HUES64 (cell line): ENCODE results near the gene CHCHD6.

Experiments
- H3K27ac ChIP-seq: 2 replicates; pipeline ENCODE4 v1.7.0; 2013; ENCODE audit warnings: low read depth, low read length, inconsistent platforms
- H3K27me3 ChIP-seq: 2 replicates; pipeline ENCODE4 v1.6.1; 2013; ENCODE audit warnings: mild to moderate bottlenecking, low read length; ENCODE audit not compliant: insufficient read depth
- H3K36me3 ChIP-seq: 2 replicates; pipeline ENCODE4 v1.6.1; 2013; ENCODE audit warnings: mild to moderate bottlenecking, low read length; ENCODE audit not compliant: insufficient read depth
- H3K4me1 ChIP-seq: 2 replicates; pipeline ENCODE4 v1.6.1; 2013; ENCODE audit warnings: mild to moderate bottlenecking, low read length, moderate library complexity; ENCODE audit not compliant: insufficient read depth
- H3K4me3 ChIP-seq: 2 replicates; pipeline ENCODE4 v1.5.1; 2013; ENCODE audit warnings: mild to moderate bottlenecking, low read length, moderate library complexity
- H3K9ac ChIP-seq: 2 replicates; pipeline ENCODE4 v1.6.1; 2013; ENCODE audit warnings: mild to moderate bottlenecking, low read depth, low read length
- H3K9me3 ChIP-seq: 2 replicates; pipeline ENCODE4 v1.6.1; 2013; ENCODE audit warnings: low read depth, low read length; ENCODE audit not compliant: insufficient read depth
- WGBS: fragments of 150-250, 120-280 bp; methylation state at CpG from one replicate; pipeline ENCODE4 v1.1.7; 2013; ENCODE audit warnings: missing lambda C conversion rate; 5-methylcytosine and 5-hydroxymethylcytosine counted together

Gene CHCHD6

GRCh38 chr3:126891141-126891540, 187.1 kb downstream of the CHCHD6 start:
- Histone ChIP-seq H3K9me3 (no peaks in the 10 kb centered on the region), H3K27ac (no peak overlapping the region), H3K4me3 (no peak overlapping the region), H3K4me1 (peaks cover 20% of the 10 kb centered on the region), H3K9ac (no peak overlapping the region), H3K27me3 (no peaks in the 10 kb centered on the region), H3K36me3 (no peaks in the 10 kb centered on the region)
- WGBS = 96% methylated on average over 7 of the region's 7 CpGs

GRCh38 chr3:126891791-126892190, 187.8 kb downstream of the CHCHD6 start:
- no peaks in the 10 kb centered on the region for H3K27me3 ChIP-seq
- H3K4me1 ChIP-seq = peaks cover 20% of the 10 kb centered on the region
- H3K9me3 ChIP-seq = no peaks in the 10 kb centered on the region
- no peak overlapping the region for H3K4me3 ChIP-seq
- no peak overlapping the region for H3K9ac ChIP-seq
- WGBS = 95% methylated on average over 10 of the region's 10 CpGs
- no peak overlapping the region for H3K27ac ChIP-seq
- H3K36me3 ChIP-seq = no peaks in the 10 kb centered on the region

- Histone ChIP-seq H3K27ac (no peak overlapping the region), H3K9ac (no peak overlapping the region), H3K9me3 (no peaks in the 10 kb centered on the region), H3K4me3 (no peak overlapping the region), H3K27me3 (no peaks in the 10 kb centered on the region), H3K4me1 (peaks cover 20% of the 10 kb centered on the region), H3K36me3 (no peaks in the 10 kb centered on the region)
- WGBS = 86% methylated on average over 2 of the region's 2 CpGs
Measured at GRCh38 chr3:126893651-126894050, 189.6 kb downstream of the CHCHD6 start.

GRCh38 chr3:126894475-126894874, 190.4 kb downstream of the CHCHD6 start:
- H3K4me3 ChIP-seq = no peak overlapping the region
- H3K9me3 ChIP-seq = no peaks in the 10 kb centered on the region
- WGBS = 96% methylated on average over 4 of the region's 4 CpGs
- H3K27me3 ChIP-seq = no peaks in the 10 kb centered on the region
- no peak overlapping the region for H3K9ac ChIP-seq
- H3K36me3 ChIP-seq = no peaks in the 10 kb centered on the region
- H3K4me1 ChIP-seq = peaks cover 20% of the 10 kb centered on the region
- no peak overlapping the region for H3K27ac ChIP-seq

GRCh38 chr3:126895178-126896066, 191.4 kb downstream of the CHCHD6 start:
- no peaks in the 10 kb centered on the region for H3K9me3 ChIP-seq
- no peaks in the 10 kb centered on the region for H3K36me3 ChIP-seq
- peaks cover 20% of the 10 kb centered on the region for H3K4me1 ChIP-seq
- WGBS = 92% methylated on average over 7 of the region's 7 CpGs
- H3K27ac ChIP-seq = no peak overlapping the region
- no peak overlapping the region for H3K9ac ChIP-seq
- H3K27me3 ChIP-seq = no peaks in the 10 kb centered on the region
- no peak overlapping the region for H3K4me3 ChIP-seq

GRCh38 chr3:126896067-126896441, 192.0 kb downstream of the CHCHD6 start:
- no peak overlapping the region for H3K4me3 ChIP-seq
- H3K4me1 ChIP-seq = peaks cover 20% of the 10 kb centered on the region
- no peaks in the 10 kb centered on the region for H3K9me3 ChIP-seq
- no peaks in the 10 kb centered on the region for H3K27me3 ChIP-seq
- WGBS = 81% methylated on average over 1 of the region's 1 CpG
- no peak overlapping the region for H3K9ac ChIP-seq
- H3K36me3 ChIP-seq = no peaks in the 10 kb centered on the region
- no peak overlapping the region for H3K27ac ChIP-seq

- no peak overlapping the region for H3K4me3 ChIP-seq
- 95% methylated on average over 6 of the region's 6 CpGs for WGBS
- H3K9ac ChIP-seq = no peak overlapping the region
- H3K36me3 ChIP-seq = no peaks in the 10 kb centered on the region
- no peaks in the 10 kb centered on the region for H3K9me3 ChIP-seq
- no peak overlapping the region for H3K27ac ChIP-seq
- peaks cover 20% of the 10 kb centered on the region for H3K4me1 ChIP-seq
- H3K27me3 ChIP-seq = no peaks in the 10 kb centered on the region
Measured at GRCh38 chr3:126896968-126897367, 192.9 kb downstream of the CHCHD6 start.

GRCh38 chr3:126897943-126898342, 193.9 kb downstream of the CHCHD6 start:
- Histone ChIP-seq H3K4me1 (peaks cover 19% of the 10 kb centered on the region), H3K9ac (no peak overlapping the region), H3K27ac (no peak overlapping the region), H3K36me3 (no peaks in the 10 kb centered on the region), H3K9me3 (no peaks in the 10 kb centered on the region), H3K27me3 (no peaks in the 10 kb centered on the region), H3K4me3 (no peak overlapping the region)
- 96% methylated on average over 7 of the region's 7 CpGs for WGBS

- Histone ChIP-seq H3K27me3 (no peaks in the 10 kb centered on the region), H3K27ac (no peak overlapping the region), H3K4me3 (no peak overlapping the region), H3K4me1 (no peaks in the 10 kb centered on the region), H3K9me3 (no peaks in the 10 kb centered on the region), H3K9ac (no peak overlapping the region), H3K36me3 (no peaks in the 10 kb centered on the region)
- 94% methylated on average over 10 of the region's 10 CpGs for WGBS
Measured at GRCh38 chr3:126900859-126901540, 197.0 kb downstream of the CHCHD6 start.

GRCh38 chr3:126901631-126902030, 197.6 kb downstream of the CHCHD6 start:
- WGBS = 96% methylated on average over 8 of the region's 8 CpGs
- Histone ChIP-seq H3K27ac (no peak overlapping the region), H3K9me3 (no peaks in the 10 kb centered on the region), H3K27me3 (no peaks in the 10 kb centered on the region), H3K4me1 (no peaks in the 10 kb centered on the region), H3K36me3 (no peaks in the 10 kb centered on the region), H3K4me3 (no peak overlapping the region), H3K9ac (no peak overlapping the region)

- no peak overlapping the region for H3K27ac ChIP-seq
- no peaks in the 10 kb centered on the region for H3K4me1 ChIP-seq
- 91% methylated on average over 3 of the region's 3 CpGs for WGBS
- H3K36me3 ChIP-seq = no peaks in the 10 kb centered on the region
- no peak overlapping the region for H3K9ac ChIP-seq
- no peaks in the 10 kb centered on the region for H3K9me3 ChIP-seq
- H3K27me3 ChIP-seq = no peaks in the 10 kb centered on the region
- H3K4me3 ChIP-seq = no peak overlapping the region
Measured at GRCh38 chr3:126903521-126903920, 199.5 kb downstream of the CHCHD6 start.
